Smooth muscle cell (in vitro differentiated cells): Measurements from ENCODE around the gene MAP3K14. TPM values are rescaled to one million over a fixed set of nuclear protein-coding genes. Genes with fewer than 3 reads are reported as not detected.

Experiments used
- DNase-seq: peaks from one replicate; lab custom pipeline; 2025; ENCODE audit not compliant: unreplicated experiment; lab: John Stamatoyannopoulos, UW
- H2AFZ ChIP-seq: fragments of 200-600 bp; sonication (generic); 2 replicates; pipeline ENCODE4 v1.6.0; 2016; ENCODE audit warnings: antibody characterized with exemption, low read depth, mild to moderate bottlenecking
- H3F3A ChIP-seq: fragments of 200-600 bp; sonication (generic); 2 replicates; pipeline ENCODE4 v1.6.0; 2017; ENCODE audit warnings: antibody characterized with exemption, low read depth
- H3K27ac ChIP-seq: fragments of 200-600 bp; sonication (generic); 2 replicates; pipeline ENCODE4 v1.5.1; 2016; ENCODE audit warnings: low read depth, mild to moderate bottlenecking
- H3K27me3 ChIP-seq: fragments of 200-600 bp; sonication (generic); 2 replicates; pipeline ENCODE4 v1.6.1; 2016; ENCODE audit warnings: low read depth, mild to moderate bottlenecking
- H3K36me3 ChIP-seq: fragments of 200-600 bp; sonication (generic); 2 replicates; pipeline ENCODE4 v1.5.1; 2016; ENCODE audit warnings: low read depth
- H3K4me1 ChIP-seq: fragments of 200-600 bp; sonication (generic); 2 replicates; pipeline ENCODE4 v1.5.1; 2016; ENCODE audit warnings: low read depth
- H3K4me2 ChIP-seq: fragments of 200-600 bp; sonication (generic); 2 replicates; pipeline ENCODE4 v1.6.0; 2016; ENCODE audit warnings: mild to moderate bottlenecking
- H3K4me3 ChIP-seq: fragments of 200-600 bp; sonication (generic); 2 replicates; pipeline ENCODE4 v1.5.1; 2016; ENCODE audit warnings: mild to moderate bottlenecking
- H3K79me2 ChIP-seq: fragments of 200-600 bp; sonication (generic); 2 replicates; pipeline ENCODE4 v1.6.0; 2016; ENCODE audit warnings: low read depth, mild to moderate bottlenecking
- H3K9ac ChIP-seq: fragments of 200-600 bp; sonication (generic); 2 replicates; pipeline ENCODE4 v1.6.0; 2016; ENCODE audit warnings: low read depth
- H3K9me3 ChIP-seq: fragments of 200-600 bp; sonication (generic); replicated peaks from 2 replicates; pipeline ENCODE4 v1.5.1; 2016; ENCODE audit warnings: low read depth
- H4K20me1 ChIP-seq: fragments of 200-600 bp; sonication (generic); 2 replicates; pipeline ENCODE4 v1.6.0; 2016; ENCODE audit warnings: low read depth
- WGBS: methylation state at CpG from one replicate; pipeline ENCODE4 v1.1.7; 2016; ENCODE audit warnings: low lambda C conversion rate; 5-methylcytosine and 5-hydroxymethylcytosine counted together
- polyA plus RNA-seq: library from polyadenylated mRNA; unstranded; fragments of >200 nt; fragmentation: Nextera tagmentation; extraction: Ambion mirVana; gene quantifications from 2 replicates; pipeline ENCODE4 v1.2.1, GENCODE V29; 2016
- total RNA-seq: library from RNA; depleted of rRNA; stranded (reverse); fragments of >200 nt; gene quantifications from 2 replicates; pipeline ENCODE4 v1.2.3, GENCODE V29; 2014
- TF ChIP-seq, protein P1 (sequence below): fragments of 200-600 bp; sonication (generic); IDR thresholded peaks from 2 replicates; pipeline ENCODE4 v1.5.1; 2017; ENCODE audit warnings: borderline replicate concordance, mild to moderate bottlenecking, antibody characterized with exemption; ENCODE audit not compliant: insufficient read depth, poor library complexity, severe bottlenecking

The MAP3K14 gene
- total and polyA plus RNA-seq, 2 experiments from 2014 or later: 1.7 to 1.8 TPM

DNA sequence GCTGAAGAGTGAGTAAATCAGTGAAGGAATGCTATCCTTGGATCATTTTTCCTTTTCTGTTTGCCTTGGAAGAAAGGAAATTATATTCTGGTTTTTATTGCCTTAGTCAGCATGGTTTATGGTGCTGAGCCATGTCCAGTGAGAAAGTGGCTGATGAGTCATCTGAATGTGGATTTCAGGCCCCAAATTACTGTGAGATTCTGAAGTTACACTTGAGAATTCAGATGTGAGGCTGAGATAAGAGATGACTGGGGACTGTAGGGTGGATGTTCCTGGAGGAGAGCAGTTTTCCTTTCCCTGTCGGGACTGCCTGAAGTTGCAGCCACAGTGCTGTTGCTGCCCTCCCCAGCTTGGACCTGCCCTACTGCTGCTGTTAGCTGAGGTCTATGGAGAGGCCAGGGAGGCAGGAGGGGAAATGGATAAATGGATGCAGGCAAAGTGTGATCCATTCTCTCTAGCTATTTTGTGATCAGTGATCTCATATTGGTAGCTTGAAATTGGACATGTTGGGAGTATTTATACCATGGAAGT, 4.2 kb upstream of the MAP3K14 start:
- no peak for DNase-seq
- TF ChIP-seq, protein P1, sequence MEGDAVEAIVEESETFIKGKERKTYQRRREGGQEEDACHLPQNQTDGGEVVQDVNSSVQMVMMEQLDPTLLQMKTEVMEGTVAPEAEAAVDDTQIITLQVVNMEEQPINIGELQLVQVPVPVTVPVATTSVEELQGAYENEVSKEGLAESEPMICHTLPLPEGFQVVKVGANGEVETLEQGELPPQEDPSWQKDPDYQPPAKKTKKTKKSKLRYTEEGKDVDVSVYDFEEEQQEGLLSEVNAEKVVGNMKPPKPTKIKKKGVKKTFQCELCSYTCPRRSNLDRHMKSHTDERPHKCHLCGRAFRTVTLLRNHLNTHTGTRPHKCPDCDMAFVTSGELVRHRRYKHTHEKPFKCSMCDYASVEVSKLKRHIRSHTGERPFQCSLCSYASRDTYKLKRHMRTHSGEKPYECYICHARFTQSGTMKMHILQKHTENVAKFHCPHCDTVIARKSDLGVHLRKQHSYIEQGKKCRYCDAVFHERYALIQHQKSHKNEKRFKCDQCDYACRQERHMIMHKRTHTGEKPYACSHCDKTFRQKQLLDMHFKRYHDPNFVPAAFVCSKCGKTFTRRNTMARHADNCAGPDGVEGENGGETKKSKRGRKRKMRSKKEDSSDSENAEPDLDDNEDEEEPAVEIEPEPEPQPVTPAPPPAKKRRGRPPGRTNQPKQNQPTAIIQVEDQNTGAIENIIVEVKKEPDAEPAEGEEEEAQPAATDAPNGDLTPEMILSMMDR: no peak
- peaks cover 5% of the 10 kb centered on the region for H3K4me1 ChIP-seq
- peaks cover 19% of the 10 kb centered on the region for H3F3A ChIP-seq
- no peaks in the 10 kb centered on the region for H3K36me3 ChIP-seq
- no peak overlapping the region for H3K4me3 ChIP-seq
- peaks cover 4% of the 10 kb centered on the region for H3K79me2 ChIP-seq
- H2AFZ ChIP-seq: no peak overlapping the region
- peaks cover 3% of the 10 kb centered on the region for H4K20me1 ChIP-seq
- peak overlapping the region; percentile 20 for H3K4me2 ChIP-seq
- WGBS: 4% methylated on average over 1 of the region's 1 CpG
- peak overlapping the region; percentile 78 for H3K27ac ChIP-seq
- no peaks in the 10 kb centered on the region for H3K9me3 ChIP-seq
- H3K27me3 ChIP-seq: no peaks in the 10 kb centered on the region
- no peak overlapping the region for H3K9ac ChIP-seq

- DNase-seq: no peak
- peaks cover 9% of the 10 kb centered on the region for H4K20me1 ChIP-seq
- no peaks in the 10 kb centered on the region for H3K36me3 ChIP-seq
- no peak overlapping the region for H3K9ac ChIP-seq
- H2AFZ ChIP-seq: no peak overlapping the region
- no peaks in the 10 kb centered on the region for H3K9me3 ChIP-seq
- WGBS: 55% methylated on average over 5 of the region's 5 CpGs
- no peaks in the 10 kb centered on the region for H3K27me3 ChIP-seq
- TF ChIP-seq, protein P1: no peak
- peaks cover 9% of the 10 kb centered on the region for H3K79me2 ChIP-seq
- H3K4me2 ChIP-seq: peak overlapping the region; percentile 57
- H3F3A ChIP-seq: peaks cover 19% of the 10 kb centered on the region
- no peak overlapping the region for H3K4me3 ChIP-seq
- peak overlapping the region; percentile 78 for H3K27ac ChIP-seq
- H3K4me1 ChIP-seq: peaks cover 10% of the 10 kb centered on the region
Measured at GRCh38 chr17:45320349-45320930, 3.6 kb upstream of the MAP3K14 start.

DNA sequence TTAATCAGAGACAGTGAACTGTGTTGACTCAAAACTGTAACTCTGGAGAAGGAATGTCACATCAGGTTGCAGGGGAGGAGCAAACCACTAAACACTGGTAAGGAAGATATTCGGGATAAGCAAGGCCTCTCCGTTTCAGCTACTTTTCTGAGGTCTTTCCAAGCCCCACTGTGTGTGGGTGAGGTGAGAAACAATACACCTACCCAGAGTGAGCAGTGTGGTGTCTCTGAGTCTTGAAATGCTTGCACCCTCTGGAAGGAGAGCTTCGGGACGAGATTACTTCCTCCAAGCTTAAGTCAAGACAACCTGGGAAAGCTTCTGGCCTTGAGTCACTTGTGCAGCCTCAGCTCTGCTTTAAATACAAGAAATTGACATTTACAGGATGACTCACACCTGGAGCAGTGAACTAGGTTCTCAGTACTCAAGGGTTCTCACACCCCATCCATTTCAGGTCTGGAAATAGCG, 2.5 kb upstream of the MAP3K14 start:
- peaks cover 21% of the 10 kb centered on the region for H3K79me2 ChIP-seq
- H3K9ac ChIP-seq: no peak overlapping the region
- H3F3A ChIP-seq: peaks cover 19% of the 10 kb centered on the region
- H3K27ac ChIP-seq: peak overlapping the region; percentile 78
- no peak overlapping the region for H2AFZ ChIP-seq
- no peak overlapping the region for H3K4me3 ChIP-seq
- DNase-seq: no peak
- H4K20me1 ChIP-seq: peaks cover 20% of the 10 kb centered on the region
- H3K4me1 ChIP-seq: peaks cover 10% of the 10 kb centered on the region
- TF ChIP-seq, protein P1: no peak
- no peaks in the 10 kb centered on the region for H3K9me3 ChIP-seq
- peak overlapping the region; percentile 57 for H3K4me2 ChIP-seq
- WGBS: 22% methylated on average over 5 of the region's 5 CpGs
- H3K36me3 ChIP-seq: no peaks in the 10 kb centered on the region
- H3K27me3 ChIP-seq: no peaks in the 10 kb centered on the region
